Hepatocyte (in vitro differentiated cells): ENCODE results near the gene CRACR2A. TPM values are rescaled to one million over a fixed set of nuclear protein-coding genes. Genes with fewer than 3 reads are reported as not detected.

ENCODE experiments used
- DNase-seq: peaks from one replicate; pipeline ENCODE4 v3.0.0-alpha.2; 2016; ENCODE audit warnings: low spot score
- H2AFZ ChIP-seq: fragments of 200-600 bp; sonication (generic); 2 replicates; pipeline ENCODE4 v1.6.0; 2016; ENCODE audit warnings: antibody characterized with exemption, mild to moderate bottlenecking
- H3K27ac ChIP-seq: fragments of 200-600 bp; sonication (generic); 2 replicates; pipeline ENCODE4 v1.5.1; 2016; ENCODE audit warnings: mild to moderate bottlenecking
- H3K27me3 ChIP-seq: fragments of 200-600 bp; sonication (generic); 2 replicates; pipeline ENCODE4 v1.6.1; 2016
- H3K36me3 ChIP-seq: fragments of 200-600 bp; sonication (generic); replicated peaks from 2 replicates; pipeline ENCODE4 v1.5.1; 2016; ENCODE audit warnings: low read depth; ENCODE audit not compliant: insufficient read depth
- H3K4me1 ChIP-seq: fragments of 200-600 bp; sonication (generic); 2 replicates; pipeline ENCODE4 v1.5.1; 2016; ENCODE audit warnings: mild to moderate bottlenecking, moderate library complexity; ENCODE audit not compliant: insufficient read depth
- H3K4me2 ChIP-seq: fragments of 200-600 bp; sonication (generic); 2 replicates; pipeline ENCODE4 v1.6.0; 2016
- H3K4me3 ChIP-seq: fragments of 200-600 bp; sonication (generic); 2 replicates; pipeline ENCODE4 v1.5.1; 2016; ENCODE audit warnings: mild to moderate bottlenecking
- H3K79me2 ChIP-seq: fragments of 200-600 bp; sonication (generic); 2 replicates; pipeline ENCODE4 v1.6.0; 2017; ENCODE audit warnings: mild to moderate bottlenecking
- H3K9me2 ChIP-seq: fragments of 200-600 bp; sonication (generic); replicated peaks from 2 replicates; pipeline ENCODE4 v1.6.0; 2017; ENCODE audit warnings: mild to moderate bottlenecking; ENCODE audit not compliant: insufficient read depth
- H3K9me3 ChIP-seq: fragments of 200-600 bp; sonication (generic); 2 replicates; pipeline ENCODE4 v1.5.1; 2016; ENCODE audit warnings: low read depth, mild to moderate bottlenecking
- H4K20me1 ChIP-seq: fragments of 200-600 bp; sonication (generic); 2 replicates; pipeline ENCODE4 v1.6.0; 2016; ENCODE audit warnings: mild to moderate bottlenecking; ENCODE audit not compliant: insufficient read depth, poor library complexity, severe bottlenecking
- CTCF ChIP-seq: fragments of 200-600 bp; sonication (generic); IDR thresholded peaks from 2 replicates; pipeline ENCODE4 v1.5.1; 2016; ENCODE audit warnings: antibody characterized with exemption, mild to moderate bottlenecking; ENCODE audit not compliant: poor library complexity
- EZH2 ChIP-seq: fragments of 200-600 bp; sonication (generic); IDR thresholded peaks from 2 replicates; pipeline ENCODE4 v1.6.1; 2016; ENCODE audit warnings: antibody characterized with exemption, mild to moderate bottlenecking, borderline replicate concordance
- EZH2phosphoT487 ChIP-seq: fragments of 200-600 bp; sonication (generic); IDR thresholded peaks from one replicate; pipeline ENCODE4 v1.6.1; 2018; ENCODE audit warnings: antibody characterized with exemption, mild to moderate bottlenecking, low read depth, moderate library complexity; ENCODE audit not compliant: unreplicated experiment, severe bottlenecking
- WGBS: methylation state at CpG from one replicate; pipeline ENCODE4 v1.1.6; 2016; ENCODE audit warnings: low lambda C conversion rate; ENCODE audit errors: missing lambda C conversion rate; 5-methylcytosine and 5-hydroxymethylcytosine counted together
- polyA plus RNA-seq: library from polyadenylated mRNA; unstranded; fragments of >200 nt; fragmentation: Nextera tagmentation; extraction: Ambion mirVana; gene quantifications from 2 replicates; pipeline ENCODE4 v1.2.1, GENCODE V29; 2016
- total RNA-seq: library from RNA; depleted of rRNA; stranded (reverse); fragments of >200 nt; gene quantifications from 2 replicates; pipeline ENCODE4 v1.2.3, GENCODE V29; 2014

The CRACR2A gene
- total and polyA plus RNA-seq, 2 experiments from 2014 or later = 0.30 to 0.80 TPM

GRCh38 chr12:3741882-3742672 lies 10.8 kb downstream of the CRACR2A start:
- peaks cover 5% of the 10 kb centered on the region for H3K27me3 ChIP-seq
- no peak overlapping the region for H2AFZ ChIP-seq
- H3K36me3 ChIP-seq = no peaks in the 10 kb centered on the region
- H3K4me2 ChIP-seq = no peak overlapping the region
- WGBS = 91% methylated on average over 7 of the region's 7 CpGs
- H3K79me2 ChIP-seq = no peaks in the 10 kb centered on the region
- no peaks in the 10 kb centered on the region for H3K4me1 ChIP-seq
- no peaks in the 10 kb centered on the region for H3K9me3 ChIP-seq
- no peaks in the 10 kb centered on the region for H3K9me2 ChIP-seq
- TF ChIP-seq CTCF (no peak), EZH2 (no peak), EZH2phosphoT487 (no peak)
- H3K27ac ChIP-seq = no peak overlapping the region
- DNase-seq = no peak
- no peaks in the 10 kb centered on the region for H4K20me1 ChIP-seq
- no peak overlapping the region for H3K4me3 ChIP-seq

- no peaks in the 10 kb centered on the region for H3K4me1 ChIP-seq
- peaks cover 5% of the 10 kb centered on the region for H3K27me3 ChIP-seq
- no peak overlapping the region for H3K27ac ChIP-seq
- TF ChIP-seq CTCF (no peak), EZH2 (no peak), EZH2phosphoT487 (no peak)
- H3K9me3 ChIP-seq = no peaks in the 10 kb centered on the region
- 59% methylated on average over 2 of the region's 2 CpGs for WGBS
- no peak for DNase-seq
- no peak overlapping the region for H2AFZ ChIP-seq
- no peaks in the 10 kb centered on the region for H3K36me3 ChIP-seq
- H3K79me2 ChIP-seq = no peaks in the 10 kb centered on the region
- H3K9me2 ChIP-seq = no peaks in the 10 kb centered on the region
- no peak overlapping the region for H3K4me2 ChIP-seq
- no peak overlapping the region for H3K4me3 ChIP-seq
- H4K20me1 ChIP-seq = no peaks in the 10 kb centered on the region
Measured at GRCh38 chr12:3740480-3741231, 12.3 kb downstream of the CRACR2A start.

- H4K20me1 ChIP-seq = no peaks in the 10 kb centered on the region
- no peak overlapping the region for H3K27ac ChIP-seq
- no peak overlapping the region for H3K4me3 ChIP-seq
- no peaks in the 10 kb centered on the region for H3K79me2 ChIP-seq
- H3K9me2 ChIP-seq = no peaks in the 10 kb centered on the region
- no peaks in the 10 kb centered on the region for H3K4me1 ChIP-seq
- no peak for TF ChIP-seq CTCF
- no peak for TF ChIP-seq EZH2
- no peak for TF ChIP-seq EZH2phosphoT487
- no peak for DNase-seq
- H3K36me3 ChIP-seq = no peaks in the 10 kb centered on the region
- peaks cover 5% of the 10 kb centered on the region for H3K27me3 ChIP-seq
- H2AFZ ChIP-seq = no peak overlapping the region
- WGBS = 83% methylated on average over 4 of the region's 4 CpGs
- no peaks in the 10 kb centered on the region for H3K9me3 ChIP-seq
- H3K4me2 ChIP-seq = no peak overlapping the region
Measured at GRCh38 chr12:3735432-3735831, 17.5 kb downstream of the CRACR2A start.
